C4-2B (cell line): Measurements from ENCODE around the gene YAE1.

Source experiments
- ZFX ChIP-seq: fragments of 450-650 bp; IDR thresholded peaks from 2 replicates; pipeline ENCODE4 v1.6.1; 2017
- TF ChIP-seq, protein P1 (sequence below): fragments of 450-650 bp; conservative IDR thresholded peaks from 2 replicates; pipeline ENCODE4 v1.5.1; 2017; ENCODE audit warnings: mild to moderate bottlenecking

DNA sequence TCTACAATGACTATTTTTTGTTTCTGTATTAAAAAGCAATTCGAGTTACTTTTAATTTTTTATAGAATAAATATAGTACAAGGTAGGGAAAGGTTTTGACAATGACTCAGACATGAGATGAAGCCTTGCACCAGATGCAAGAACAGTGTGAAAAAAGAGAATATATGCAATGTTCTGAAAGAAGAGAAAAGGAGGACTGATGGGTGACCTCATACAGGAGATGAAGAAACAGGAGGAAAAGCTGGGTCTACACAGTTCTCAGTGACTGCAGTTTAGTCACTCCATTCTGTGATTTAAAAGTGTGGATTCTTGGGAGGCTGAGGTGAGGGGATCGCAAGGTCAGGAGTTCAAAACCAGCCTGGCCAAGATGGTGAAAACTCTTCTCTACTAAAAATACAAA lies 38.3 kb upstream of the YAE1 start:
- no peak for TF ChIP-seq ZFX
- TF ChIP-seq, protein P1, sequence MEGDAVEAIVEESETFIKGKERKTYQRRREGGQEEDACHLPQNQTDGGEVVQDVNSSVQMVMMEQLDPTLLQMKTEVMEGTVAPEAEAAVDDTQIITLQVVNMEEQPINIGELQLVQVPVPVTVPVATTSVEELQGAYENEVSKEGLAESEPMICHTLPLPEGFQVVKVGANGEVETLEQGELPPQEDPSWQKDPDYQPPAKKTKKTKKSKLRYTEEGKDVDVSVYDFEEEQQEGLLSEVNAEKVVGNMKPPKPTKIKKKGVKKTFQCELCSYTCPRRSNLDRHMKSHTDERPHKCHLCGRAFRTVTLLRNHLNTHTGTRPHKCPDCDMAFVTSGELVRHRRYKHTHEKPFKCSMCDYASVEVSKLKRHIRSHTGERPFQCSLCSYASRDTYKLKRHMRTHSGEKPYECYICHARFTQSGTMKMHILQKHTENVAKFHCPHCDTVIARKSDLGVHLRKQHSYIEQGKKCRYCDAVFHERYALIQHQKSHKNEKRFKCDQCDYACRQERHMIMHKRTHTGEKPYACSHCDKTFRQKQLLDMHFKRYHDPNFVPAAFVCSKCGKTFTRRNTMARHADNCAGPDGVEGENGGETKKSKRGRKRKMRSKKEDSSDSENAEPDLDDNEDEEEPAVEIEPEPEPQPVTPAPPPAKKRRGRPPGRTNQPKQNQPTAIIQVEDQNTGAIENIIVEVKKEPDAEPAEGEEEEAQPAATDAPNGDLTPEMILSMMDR, result no peak
